GM10248 (cell line): ENCODE measurements around the gene FOXP2.

Experiments
- CTCF ChIA-PET: fragments of 300-600 bp; sonication (Branson Sonifier 250); formaldehyde crosslinking; extraction: SDS; loops from one replicate; lab custom pipeline; 2021; ENCODE audit warnings: antibody characterized with exemption; lab: Yijun Ruan, JAX
- POLR2A ChIA-PET: fragments of 350-650 bp; sonication (Branson Sonifier 250); formaldehyde crosslinking; extraction: SDS; loops from one replicate; lab custom pipeline; 2020; ENCODE audit warnings: antibody characterized with exemption; lab: Yijun Ruan, JAX
- DNase-seq: peaks from one replicate; pipeline ENCODE4 v3.0.0; 2012; ENCODE audit errors: extremely low spot score
- CTCF ChIP-seq: IDR thresholded peaks from 2 replicates; pipeline ENCODE4 v1.5.1; 2012; ENCODE audit warnings: mild to moderate bottlenecking, low read depth; ENCODE audit errors: extremely low read depth, missing control alignments, control extremely low read depth

Gene FOXP2

GRCh38 chr7:114711241-114711640, 296.6 kb downstream of the FOXP2 start:
- no peak for TF ChIP-seq CTCF
- CTCF ChIA-PET, result interaction anchor here (0.9 to 1.7 kb wide), 6 partner anchors 10 to 157 kb away, joined by 3 to 7 read pairs (median 3); no protein-coding TSS in a partner anchor
- no peak for DNase-seq
- POLR2A ChIA-PET, result no interaction called here

DNA sequence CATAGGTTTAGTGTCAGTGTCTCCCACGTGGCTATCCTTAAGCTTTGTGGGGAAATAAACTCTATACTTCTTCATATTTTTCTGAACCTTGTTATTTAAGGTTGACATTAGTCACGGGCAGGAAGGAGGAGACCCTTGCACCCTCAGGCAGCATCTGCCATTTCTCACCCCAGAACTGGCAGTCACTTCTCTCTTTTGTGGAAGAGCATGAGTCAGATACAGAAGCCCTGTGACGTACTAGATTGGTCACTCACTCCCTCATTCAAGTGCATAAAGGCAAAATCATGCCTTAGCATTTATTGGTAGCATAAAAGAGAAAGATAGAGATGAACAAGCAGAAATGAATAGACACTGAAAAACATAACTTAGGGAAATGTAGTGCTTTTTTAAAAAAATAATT, 301.3 kb downstream of the FOXP2 start:
- ChIA-PET POLR2A (no interaction called here), CTCF (interaction anchor here (1.5 kb wide), 1 partner anchor 9 kb away, joined by 4 read pairs; no protein-coding TSS in a partner anchor)
- DNase-seq, result no peak
- no peak for TF ChIP-seq CTCF

- no peak for TF ChIP-seq CTCF
- no peak for DNase-seq
- POLR2A ChIA-PET, result no interaction called here
- CTCF ChIA-PET, result interaction anchor here (1.0 kb wide), 2 partner anchors 9 to 12 kb away, joined by 3 read pairs; no protein-coding TSS in a partner anchor
These were observed 304.2 kb downstream of the FOXP2 start for GRCh38 chr7:114718861-114719260.

GRCh38 chr7:114720725-114721124, 306.1 kb downstream of the FOXP2 start:
- ChIA-PET CTCF (interaction anchor here (0.8 to 1.6 kb wide), 5 partner anchors 9 to 26 kb away, joined by 3 to 5 read pairs (median 3); no protein-coding TSS in a partner anchor), POLR2A (no interaction called here)
- no peak for DNase-seq
- TF ChIP-seq CTCF, result no peak

GRCh38 chr7:114722562-114722961, 307.9 kb downstream of the FOXP2 start:
- POLR2A ChIA-PET, result no interaction called here
- no peak for DNase-seq
- CTCF ChIA-PET, result no interaction called here
- TF ChIP-seq CTCF, result no peak

DNA sequence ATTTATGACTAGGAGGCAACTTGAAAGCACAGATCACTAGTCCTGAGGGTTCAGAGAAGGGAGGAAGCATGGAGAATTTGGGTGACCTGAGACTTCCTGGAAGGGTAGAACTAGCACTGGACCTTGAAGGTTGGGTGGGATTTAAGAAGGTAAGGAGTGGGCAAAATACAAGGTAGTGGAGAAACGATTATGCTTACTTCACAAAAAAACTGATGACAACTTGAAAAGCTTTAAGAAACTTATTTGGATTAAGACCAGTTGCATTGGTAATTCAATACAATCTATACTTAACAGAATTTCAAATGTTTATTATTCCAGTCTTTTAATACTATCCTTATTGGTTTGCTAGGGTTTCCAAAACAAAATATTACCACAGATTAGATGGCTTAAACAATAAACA, 308.7 kb downstream of the FOXP2 start:
- TF ChIP-seq CTCF, result no peak
- ChIA-PET CTCF (interaction anchor here (2.2 kb wide), 1 partner anchor 13 kb away, joined by 6 read pairs; no protein-coding TSS in a partner anchor), POLR2A (no interaction called here)
- DNase-seq, result no peak
